Panc1 (cell line): Measurements from ENCODE around the gene UPK2. TPM values are rescaled to one million over a fixed set of nuclear protein-coding genes. Genes with fewer than 3 reads are reported as not detected.

ENCODE experiments used
- ATAC-seq: fragments of 200-7000 bp; cut with Tn5 transposase; 2 replicates; pipeline ENCODE4 v1.9.1; 2020; ENCODE audit warnings: mild to moderate bottlenecking, moderate library complexity
- Bru-seq: library from RNA; stranded (reverse); fragments of 400-500 nt; gene quantifications from one replicate; lab custom pipeline; 2021; lab: Mats Ljungman, UMichigan
- BruChase-seq, 2 experiments: library from RNA; stranded (reverse); fragments of 400-500 nt; gene quantifications; one replicate each; lab custom pipeline; 2021; lab: Mats Ljungman, UMichigan
- BruUV-seq: library from RNA; stranded (reverse); fragments of 400-500 nt; replicated peaks from 2 replicates; lab custom pipeline; 2021; lab: Mats Ljungman, UMichigan
- CTCF ChIA-PET: fragments of 300-600 bp; sonication (Branson Sonifier 250); formaldehyde crosslinking; loops from one replicate; lab custom pipeline; 2022; ENCODE audit warnings: antibody characterized with exemption; lab: Charles Lee
- POLR2A ChIA-PET: fragments of 300-600 bp; sonication (Branson Sonifier 250); formaldehyde crosslinking; loops from one replicate; lab custom pipeline; 2022; ENCODE audit warnings: antibody characterized with exemption; lab: Charles Lee
- DNase-seq: peaks from one replicate; pipeline ENCODE4 v3.0.0-alpha.2; 2010; ENCODE audit warnings: low read depth, low spot score
- H3K27ac ChIP-seq: 2 replicates; pipeline ENCODE4 v1.5.1; 2011; ENCODE audit warnings: mild to moderate bottlenecking, low read length, inconsistent platforms
- H3K27me3 ChIP-seq: fragments of 200-500 bp; sonication (Bioruptor generic); 2 replicates; pipeline ENCODE4 v1.6.0; 2014; ENCODE audit warnings: low read length, inconsistent platforms; ENCODE audit not compliant: control insufficient read depth, insufficient read depth
- H3K36me3 ChIP-seq: fragments of 200-500 bp; sonication (Bioruptor generic); 2 replicates; pipeline ENCODE4 v1.5.1; 2014; ENCODE audit warnings: inconsistent platforms, mild to moderate bottlenecking, low read length, moderate library complexity; ENCODE audit not compliant: control insufficient read depth, insufficient read depth
- H3K4me1 ChIP-seq: 2 replicates; pipeline ENCODE4 v1.5.1; 2011; ENCODE audit warnings: inconsistent platforms, mild to moderate bottlenecking, low read length, moderate library complexity; ENCODE audit not compliant: control insufficient read depth, insufficient read depth
- H3K4me3 ChIP-seq, 2 experiments: 2 replicates each; pipeline ENCODE4 v1.5.1; 2011 to 2012; ENCODE audit warnings: low read depth in 2 of 2, low read length in 2 of 2, mild to moderate bottlenecking in 2 of 2, inconsistent platforms in 1 of 2, moderate library complexity in 1 of 2
- H3K9me3 ChIP-seq: fragments of 200-500 bp; sonication (Bioruptor generic); 2 replicates; pipeline ENCODE4 v1.5.1; 2014; ENCODE audit warnings: low read depth, mild to moderate bottlenecking, inconsistent platforms, low read length, moderate library complexity; ENCODE audit not compliant: control insufficient read depth, insufficient read depth
- POLR2AphosphoS5 ChIP-seq: IDR thresholded peaks from 2 replicates; pipeline ENCODE4 v1.6.1; 2012; ENCODE audit warnings: mild to moderate bottlenecking, low read depth, low read length, moderate library complexity
- SIN3A ChIP-seq: IDR thresholded peaks from 2 replicates; pipeline ENCODE4 v1.6.1; 2012; ENCODE audit warnings: low read depth, mild to moderate bottlenecking, low read length, moderate library complexity, borderline replicate concordance; ENCODE audit not compliant: insufficient read depth
- TCF7L2 ChIP-seq: IDR thresholded peaks from 2 replicates; pipeline ENCODE4 v1.6.1; 2011; ENCODE audit warnings: mild to moderate bottlenecking, low read depth, low read length, inconsistent platforms
- in situ Hi-C: cut with HindIII; loops from 2 replicates; pipeline ENCODE4 v1.10.0; 2016; ENCODE audit warnings: low sequenced_read_pairs, low pct_unique_long_range_greater_than_20kb
- intact Hi-C: fragments of 100-400 bp; cut with micrococcal nuclease; formaldehyde crosslinking; loops from one replicate; pipeline ENCODE4 v1.10.0; 2022; ENCODE audit not compliant: unreplicated experiment
- long read RNA-seq: library from polyadenylated mRNA; unstranded; transcript quantifications from one replicate; pipeline ENCODE4 v2.0.0, GENCODE V29; 2021; ENCODE audit not compliant: unreplicated experiment
- polyA plus RNA-seq: library from polyadenylated mRNA; unstranded; fragments of >200 nt; gene quantifications from one replicate; pipeline ENCODE4 v1.2.1, GENCODE V29; 2012; ENCODE audit warnings: missing spikeins; ENCODE audit not compliant: insufficient read length
- total RNA-seq: library from RNA; stranded (reverse); gene quantifications from one replicate; pipeline ENCODE4 v1.2.1, GENCODE V29; 2021; ENCODE audit not compliant: unreplicated experiment
- TF ChIP-seq, protein P1 (sequence below): fragments of 450-650 bp; IDR thresholded peaks from 2 replicates; pipeline ENCODE4 v1.5.1; 2017; ENCODE audit warnings: mild to moderate bottlenecking
- TF ChIP-seq, protein P2 (sequence below), 2 experiments: IDR thresholded peaks; 2 replicates each; pipeline ENCODE4 v1.6.1; 2011 to 2012; ENCODE audit warnings: low read depth in 2 of 2, control low read depth in 1 of 2, low read length in 1 of 2, mild to moderate bottlenecking in 1 of 2, moderate library complexity in 1 of 2; ENCODE audit not compliant: insufficient read depth in 1 of 2

Gene UPK2
- total RNA-seq (0.92 TPM), Bru-seq, nascent RNA (percentile 34 among the genes with signal in this experiment), BruChase-seq, experiment 1, labeled RNA remaining after a 2-hour chase (percentile 33 among the genes with signal in this experiment), BruChase-seq, experiment 2, labeled RNA remaining after a 6-hour chase (percentile 41 among the genes with signal in this experiment)
- 4.6 TPM for polyA plus RNA-seq
- long read RNA-seq, partial matches to known transcripts: 0 of 13 reads
- long read RNA-seq, other reads (novel, unspliced or antisense): 13 of 13 reads

DNA sequence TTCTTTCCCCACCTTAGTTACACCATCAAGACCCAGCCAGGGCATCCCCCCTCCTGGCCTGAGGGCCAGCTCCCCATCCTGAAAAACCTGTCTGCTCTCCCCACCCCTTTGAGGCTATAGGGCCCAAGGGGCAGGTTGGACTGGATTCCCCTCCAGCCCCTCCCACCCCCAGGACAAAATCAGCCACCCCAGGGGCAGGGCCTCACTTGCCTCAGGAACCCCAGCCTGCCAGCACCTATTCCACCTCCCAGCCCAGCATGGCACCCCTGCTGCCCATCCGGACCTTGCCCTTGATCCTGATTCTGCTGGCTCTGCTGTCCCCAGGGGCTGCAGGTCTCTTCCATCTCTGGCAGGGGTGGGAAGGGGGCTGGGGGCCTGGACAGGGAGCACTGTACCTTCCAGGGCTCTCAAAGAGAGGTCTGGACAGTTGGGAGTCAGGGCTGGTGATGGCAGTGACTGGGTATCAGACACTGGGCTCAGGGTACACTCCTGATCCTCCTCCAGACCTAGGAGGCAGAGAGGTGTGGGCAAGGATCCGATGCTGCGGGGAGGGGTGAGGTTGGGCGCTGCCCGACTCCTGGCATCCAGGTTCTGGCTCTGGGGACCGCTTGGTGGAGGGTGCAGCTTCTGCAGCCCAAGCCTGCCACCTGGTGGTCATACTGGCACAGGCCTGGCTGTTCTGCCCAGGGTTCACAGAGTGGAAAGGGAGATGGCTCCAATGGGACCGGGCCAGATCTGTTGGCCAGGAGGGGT is at the start of gene UPK2:
TSS of gene UPK2 (plus strand) at position 205 of the 753 bp plus-strand sequence. CDS start at position 258, 53 bp downstream.
- H3K4me1 ChIP-seq: no peaks in the 10 kb centered on the region
- POLR2A ChIA-PET: no interaction called here
- CTCF ChIA-PET: interaction anchor here (0.8 to 1.1 kb wide), 3 partner anchors 17 to 267 kb away, joined by 4 to 6 read pairs (median 5); no protein-coding TSS in a partner anchor
- in situ Hi-C loops: no loop called here
- ATAC-seq (peak; percentile 99), DNase-seq (peak; percentile 72)
- no peaks in the 10 kb centered on the region for H3K36me3 ChIP-seq
- H3K9me3 ChIP-seq: no peaks in the 10 kb centered on the region
- H3K27ac ChIP-seq: no peak within 1 kb of the TSS
- no peaks in the 10 kb centered on the region for H3K27me3 ChIP-seq
- TF ChIP-seq, protein P1, sequence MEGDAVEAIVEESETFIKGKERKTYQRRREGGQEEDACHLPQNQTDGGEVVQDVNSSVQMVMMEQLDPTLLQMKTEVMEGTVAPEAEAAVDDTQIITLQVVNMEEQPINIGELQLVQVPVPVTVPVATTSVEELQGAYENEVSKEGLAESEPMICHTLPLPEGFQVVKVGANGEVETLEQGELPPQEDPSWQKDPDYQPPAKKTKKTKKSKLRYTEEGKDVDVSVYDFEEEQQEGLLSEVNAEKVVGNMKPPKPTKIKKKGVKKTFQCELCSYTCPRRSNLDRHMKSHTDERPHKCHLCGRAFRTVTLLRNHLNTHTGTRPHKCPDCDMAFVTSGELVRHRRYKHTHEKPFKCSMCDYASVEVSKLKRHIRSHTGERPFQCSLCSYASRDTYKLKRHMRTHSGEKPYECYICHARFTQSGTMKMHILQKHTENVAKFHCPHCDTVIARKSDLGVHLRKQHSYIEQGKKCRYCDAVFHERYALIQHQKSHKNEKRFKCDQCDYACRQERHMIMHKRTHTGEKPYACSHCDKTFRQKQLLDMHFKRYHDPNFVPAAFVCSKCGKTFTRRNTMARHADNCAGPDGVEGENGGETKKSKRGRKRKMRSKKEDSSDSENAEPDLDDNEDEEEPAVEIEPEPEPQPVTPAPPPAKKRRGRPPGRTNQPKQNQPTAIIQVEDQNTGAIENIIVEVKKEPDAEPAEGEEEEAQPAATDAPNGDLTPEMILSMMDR: peak; percentile 96
- TF ChIP-seq, protein P2, sequence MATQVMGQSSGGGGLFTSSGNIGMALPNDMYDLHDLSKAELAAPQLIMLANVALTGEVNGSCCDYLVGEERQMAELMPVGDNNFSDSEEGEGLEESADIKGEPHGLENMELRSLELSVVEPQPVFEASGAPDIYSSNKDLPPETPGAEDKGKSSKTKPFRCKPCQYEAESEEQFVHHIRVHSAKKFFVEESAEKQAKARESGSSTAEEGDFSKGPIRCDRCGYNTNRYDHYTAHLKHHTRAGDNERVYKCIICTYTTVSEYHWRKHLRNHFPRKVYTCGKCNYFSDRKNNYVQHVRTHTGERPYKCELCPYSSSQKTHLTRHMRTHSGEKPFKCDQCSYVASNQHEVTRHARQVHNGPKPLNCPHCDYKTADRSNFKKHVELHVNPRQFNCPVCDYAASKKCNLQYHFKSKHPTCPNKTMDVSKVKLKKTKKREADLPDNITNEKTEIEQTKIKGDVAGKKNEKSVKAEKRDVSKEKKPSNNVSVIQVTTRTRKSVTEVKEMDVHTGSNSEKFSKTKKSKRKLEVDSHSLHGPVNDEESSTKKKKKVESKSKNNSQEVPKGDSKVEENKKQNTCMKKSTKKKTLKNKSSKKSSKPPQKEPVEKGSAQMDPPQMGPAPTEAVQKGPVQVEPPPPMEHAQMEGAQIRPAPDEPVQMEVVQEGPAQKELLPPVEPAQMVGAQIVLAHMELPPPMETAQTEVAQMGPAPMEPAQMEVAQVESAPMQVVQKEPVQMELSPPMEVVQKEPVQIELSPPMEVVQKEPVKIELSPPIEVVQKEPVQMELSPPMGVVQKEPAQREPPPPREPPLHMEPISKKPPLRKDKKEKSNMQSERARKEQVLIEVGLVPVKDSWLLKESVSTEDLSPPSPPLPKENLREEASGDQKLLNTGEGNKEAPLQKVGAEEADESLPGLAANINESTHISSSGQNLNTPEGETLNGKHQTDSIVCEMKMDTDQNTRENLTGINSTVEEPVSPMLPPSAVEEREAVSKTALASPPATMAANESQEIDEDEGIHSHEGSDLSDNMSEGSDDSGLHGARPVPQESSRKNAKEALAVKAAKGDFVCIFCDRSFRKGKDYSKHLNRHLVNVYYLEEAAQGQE (IDR thresholded peaks at IDR 0.05; ENCODE audit: insufficient read depth in 1 of 2, low read depth in 2 of 2, low read length in 1 of 2): peak in 1 of 2 experiments; percentile 64; a peak in 1 of 4 replicates
- TF ChIP-seq SIN3A: no peak
- intact Hi-C loops: loop anchor here (1.0 to 2.0 kb wide), 2 partner anchors 49 to 266 kb away; no protein-coding TSS in a partner anchor
- no TSS peak for BruUV-seq
- no peak within 1 kb of the TSS for H3K4me3 ChIP-seq

DNA sequence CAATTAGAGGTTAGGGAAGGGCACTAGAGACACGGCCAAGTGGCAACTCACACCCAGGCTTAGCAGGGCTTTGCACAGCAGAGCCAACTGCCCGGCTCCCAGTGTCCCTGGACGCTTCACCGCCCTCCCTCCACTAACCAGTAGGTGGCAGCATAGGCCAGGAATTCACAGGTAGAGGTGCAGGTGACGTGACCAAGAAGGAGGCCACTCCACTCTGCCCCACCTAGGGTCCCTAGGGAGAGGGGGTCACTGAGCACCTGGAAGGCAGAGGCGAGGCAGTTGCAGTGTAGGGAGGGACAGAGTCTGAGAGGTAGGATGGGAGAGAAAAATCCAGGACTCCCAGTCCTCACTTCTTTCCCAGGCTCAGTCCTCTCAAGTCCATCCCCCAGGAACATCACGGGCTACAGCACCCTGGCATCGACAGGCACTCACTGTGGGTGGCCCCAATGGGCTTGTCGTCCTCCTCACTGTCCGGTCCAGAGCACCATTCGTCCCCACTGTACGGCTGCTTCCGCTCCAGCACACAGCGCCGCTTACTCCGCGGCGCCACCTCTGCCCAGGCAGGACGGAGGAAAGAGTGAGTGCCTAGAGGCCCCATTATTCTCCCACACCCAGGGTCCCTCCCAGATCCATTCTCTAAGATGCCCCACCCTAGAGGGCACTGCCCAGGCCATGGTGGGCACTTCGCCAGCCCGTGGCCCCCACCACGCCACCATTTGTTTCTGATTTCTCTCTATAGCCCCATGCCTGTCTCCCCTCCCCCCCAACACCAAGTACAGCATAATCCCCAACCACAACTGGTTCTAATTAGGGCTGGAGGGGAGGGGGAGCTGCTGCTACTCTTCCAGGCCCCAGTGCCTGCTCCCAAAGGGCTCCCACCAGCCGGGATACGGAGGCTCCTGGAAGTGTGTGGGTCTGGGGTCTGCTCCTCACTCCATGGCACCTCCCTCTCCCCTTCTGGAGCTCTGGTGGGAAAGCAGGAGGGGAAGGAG is 48.8 kb upstream of the UPK2 start:
- DNase-seq: peak; percentile 86
- intact Hi-C loops: loop anchor here (1.0 to 2.0 kb wide), 2 partner anchors 21 to 49 kb away; partner anchors contain the start of gene UPK2
- Histone ChIP-seq H3K9me3 (no peaks in the 10 kb centered on the region), H3K4me3 (peak overlapping the region; percentile 11 to 37), H3K4me1 (peaks cover 76% of the 10 kb centered on the region), H3K36me3 (peaks cover 9% of the 10 kb centered on the region; the same call in 1 of the 2 replicates), H3K27me3 (no peaks in the 10 kb centered on the region), H3K27ac (peak overlapping the region; percentile 99)
- peak; percentile 53 for ATAC-seq
- TF ChIP-seq, protein P2 (IDR thresholded peaks at IDR 0.05; ENCODE audit: insufficient read depth in 1 of 2, low read depth in 2 of 2, low read length in 1 of 2): peak in 1 of 2 experiments; percentile 52; a peak in 1 of 4 replicates
- peak; percentile 41; the same call in 1 of the 2 replicates for TF ChIP-seq POLR2AphosphoS5
- TF ChIP-seq SIN3A: peak; percentile 32; the same call in 1 of the 2 replicates
- TF ChIP-seq TCF7L2: no peak
- TF ChIP-seq, protein P1: peak; percentile 92
- ChIA-PET POLR2A (interaction anchor here (0.7 to 2.7 kb wide), 3 partner anchors 9 to 155 kb away, joined by 3 to 11 read pairs (median 4); no protein-coding TSS in a partner anchor), CTCF (interaction anchor here (0.7 to 0.9 kb wide), 3 partner anchors 18 to 115 kb away, joined by 3 to 4 read pairs (median 3); partner anchors contain the start of gene BCL9L)
- in situ Hi-C loops: no loop called here
- no TSS peak for BruUV-seq
